Measurements from ENCODE around the gene FIZ1.

GRCh38 chr19:55640043-55640576, 40.8 kb upstream of the FIZ1 start:
- TF ChIP-seq TAF1 (IDR thresholded peaks at IDR 0.05; ENCODE audit: borderline replicate concordance, insufficient read depth, low read length) (no peak), POLR2AphosphoS5 (IDR thresholded peaks at IDR 0.05; ENCODE audit: low read depth, low read length) (no peak), SIN3A (IDR thresholded peaks at IDR 0.05; ENCODE audit: borderline replicate concordance, insufficient read depth, low read length) (no peak)
